ENCODE results near the gene PTPRE. TPM values are rescaled to one million over a fixed set of nuclear protein-coding genes. Genes with fewer than 3 reads are reported as not detected.

PTPRE gene
- total RNA-seq, 1 donor: 0.09 TPM

GRCh38 chr10:128128582-128128981, 221.7 kb downstream of the PTPRE start:
- H3K4me3 ChIP-seq (ENCODE audit: low read depth, low read length): no peak overlapping the region
- TF ChIP-seq, protein P1, sequence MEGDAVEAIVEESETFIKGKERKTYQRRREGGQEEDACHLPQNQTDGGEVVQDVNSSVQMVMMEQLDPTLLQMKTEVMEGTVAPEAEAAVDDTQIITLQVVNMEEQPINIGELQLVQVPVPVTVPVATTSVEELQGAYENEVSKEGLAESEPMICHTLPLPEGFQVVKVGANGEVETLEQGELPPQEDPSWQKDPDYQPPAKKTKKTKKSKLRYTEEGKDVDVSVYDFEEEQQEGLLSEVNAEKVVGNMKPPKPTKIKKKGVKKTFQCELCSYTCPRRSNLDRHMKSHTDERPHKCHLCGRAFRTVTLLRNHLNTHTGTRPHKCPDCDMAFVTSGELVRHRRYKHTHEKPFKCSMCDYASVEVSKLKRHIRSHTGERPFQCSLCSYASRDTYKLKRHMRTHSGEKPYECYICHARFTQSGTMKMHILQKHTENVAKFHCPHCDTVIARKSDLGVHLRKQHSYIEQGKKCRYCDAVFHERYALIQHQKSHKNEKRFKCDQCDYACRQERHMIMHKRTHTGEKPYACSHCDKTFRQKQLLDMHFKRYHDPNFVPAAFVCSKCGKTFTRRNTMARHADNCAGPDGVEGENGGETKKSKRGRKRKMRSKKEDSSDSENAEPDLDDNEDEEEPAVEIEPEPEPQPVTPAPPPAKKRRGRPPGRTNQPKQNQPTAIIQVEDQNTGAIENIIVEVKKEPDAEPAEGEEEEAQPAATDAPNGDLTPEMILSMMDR (IDR thresholded peaks at IDR 0.05; ENCODE audit: insufficient read depth, low read length): no peak
- DNase-seq (ENCODE audit: low read depth): no peak

DNA sequence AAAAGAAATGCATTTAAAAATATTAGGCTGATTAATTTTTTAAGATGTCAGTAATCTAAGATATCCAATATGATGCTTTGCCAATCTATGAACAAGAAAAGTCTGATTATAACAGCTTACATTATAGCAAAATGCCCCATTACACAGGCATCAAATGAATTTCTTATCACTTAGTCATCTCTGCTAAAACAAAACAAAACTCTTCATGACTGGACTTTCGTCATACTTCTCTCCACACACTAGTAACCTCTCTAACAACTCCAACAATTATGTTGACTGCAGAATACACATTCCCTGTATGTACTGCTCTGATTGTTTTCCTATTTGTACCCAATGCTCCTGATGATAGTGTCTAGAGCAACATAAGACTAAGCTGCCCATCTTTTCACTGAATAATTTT, 223.1 kb downstream of the PTPRE start:
- DNase-seq (ENCODE audit: low read depth): peak; percentile 57
- TF ChIP-seq, protein P1 (IDR thresholded peaks at IDR 0.05; ENCODE audit: insufficient read depth, low read length): no peak
- H3K4me3 ChIP-seq (ENCODE audit: low read depth, low read length): no peak overlapping the region

Other genes with a start within 250 kb of the PTPRE start
- gene FOXI2, start 169.9 kb upstream of the PTPRE start, total RNA-seq (ENCODE audit: low replicate concordance): not detected in 2 replicates
- gene CLRN3, start 14.2 kb upstream of the PTPRE start, total RNA-seq (ENCODE audit: low replicate concordance): not detected in 2 replicates
- 1.6 and 38.7 TPM in 2 replicates for gene MKI67, start 219.3 kb downstream of the PTPRE start, total RNA-seq (ENCODE audit: low replicate concordance)

Measured in fibroblast of the aortic adventitia (primary cell).